Liver (tissue), 3 donors: Measurements from ENCODE around the gene SYT17.

ENCODE experiments used
- CTCF ChIP-seq: fragments of 150-350 bp; IDR thresholded peaks from 2 replicates; pipeline ENCODE4 v1.5.1; 2017; ENCODE audit warnings: improper control_type of control experiment, low read depth, low read length; ENCODE audit not compliant: missing input control
- EGR1 ChIP-seq, 2 donors: IDR thresholded peaks; 2 replicates each; pipeline ENCODE4 v1.6.1; 2016 to 2018; ENCODE audit warnings: antibody characterized with exemption in 2 of 2, low read depth in 2 of 2
- HNF4G ChIP-seq: IDR thresholded peaks from 2 replicates; pipeline ENCODE4 v1.6.1; 2016; ENCODE audit warnings: antibody characterized with exemption
- JUND ChIP-seq, 2 donors: IDR thresholded peaks; 2 replicates each; pipeline ENCODE4 v1.6.1; 2016; ENCODE audit warnings: antibody characterized with exemption in 2 of 2
- NR2F2 ChIP-seq: IDR thresholded peaks from 2 replicates; pipeline ENCODE4 v1.6.1; 2016; ENCODE audit warnings: antibody characterized with exemption
- RAD21 ChIP-seq, 2 donors: IDR thresholded peaks; 2 replicates each; pipeline ENCODE4 v1.6.1; 2016; ENCODE audit warnings: antibody characterized with exemption in 2 of 2, mild to moderate bottlenecking in 2 of 2
- RXRA ChIP-seq, 2 donors: IDR thresholded peaks; 2 replicates each; pipeline ENCODE4 v1.6.1; 2017 to 2018; ENCODE audit warnings: antibody characterized with exemption in 2 of 2, mild to moderate bottlenecking in 1 of 2
- SP1 ChIP-seq: IDR thresholded peaks from 2 replicates; pipeline ENCODE4 v1.6.1; 2018; ENCODE audit warnings: antibody characterized with exemption, mild to moderate bottlenecking
- TAF1 ChIP-seq: conservative IDR thresholded peaks from 2 replicates; pipeline ENCODE4 v1.6.1; 2016; ENCODE audit warnings: antibody characterized with exemption, mild to moderate bottlenecking
- YY1 ChIP-seq: IDR thresholded peaks from 2 replicates; pipeline ENCODE4 v1.6.1; 2016; ENCODE audit warnings: antibody characterized with exemption, mild to moderate bottlenecking
- TF ChIP-seq, protein P1 (sequence below): IDR thresholded peaks from 2 replicates; pipeline ENCODE4 v1.6.1; 2016; ENCODE audit warnings: antibody characterized with exemption
- TF ChIP-seq, protein P2 (sequence below): IDR thresholded peaks from 2 replicates; pipeline ENCODE4 v1.6.1; 2016; ENCODE audit warnings: antibody characterized with exemption
- TF ChIP-seq, protein P3 (sequence below): IDR thresholded peaks from 2 replicates; pipeline ENCODE4 v1.6.1; 2016; ENCODE audit warnings: antibody characterized with exemption
- donor health status: healthy.
- donor health status: healthy.

GRCh38 chr16:19292186-19292585, 124.1 kb downstream of the SYT17 start:
- TF ChIP-seq TAF1: no peak
- TF ChIP-seq, protein P1, sequence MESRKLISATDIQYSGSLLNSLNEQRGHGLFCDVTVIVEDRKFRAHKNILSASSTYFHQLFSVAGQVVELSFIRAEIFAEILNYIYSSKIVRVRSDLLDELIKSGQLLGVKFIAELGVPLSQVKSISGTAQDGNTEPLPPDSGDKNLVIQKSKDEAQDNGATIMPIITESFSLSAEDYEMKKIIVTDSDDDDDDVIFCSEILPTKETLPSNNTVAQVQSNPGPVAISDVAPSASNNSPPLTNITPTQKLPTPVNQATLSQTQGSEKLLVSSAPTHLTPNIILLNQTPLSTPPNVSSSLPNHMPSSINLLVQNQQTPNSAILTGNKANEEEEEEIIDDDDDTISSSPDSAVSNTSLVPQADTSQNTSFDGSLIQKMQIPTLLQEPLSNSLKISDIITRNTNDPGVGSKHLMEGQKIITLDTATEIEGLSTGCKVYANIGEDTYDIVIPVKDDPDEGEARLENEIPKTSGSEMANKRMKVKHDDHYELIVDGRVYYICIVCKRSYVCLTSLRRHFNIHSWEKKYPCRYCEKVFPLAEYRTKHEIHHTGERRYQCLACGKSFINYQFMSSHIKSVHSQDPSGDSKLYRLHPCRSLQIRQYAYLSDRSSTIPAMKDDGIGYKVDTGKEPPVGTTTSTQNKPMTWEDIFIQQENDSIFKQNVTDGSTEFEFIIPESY: no peak
- no peak for TF ChIP-seq CTCF
- no peak for TF ChIP-seq JUND (IDR thresholded peaks at IDR 0.05)
- no peak for TF ChIP-seq RAD21 (IDR thresholded peaks at IDR 0.05)
- TF ChIP-seq EGR1 (IDR thresholded peaks at IDR 0.05; ENCODE audit: low read depth in 2 of 2): no peak
- TF ChIP-seq, protein P2, sequence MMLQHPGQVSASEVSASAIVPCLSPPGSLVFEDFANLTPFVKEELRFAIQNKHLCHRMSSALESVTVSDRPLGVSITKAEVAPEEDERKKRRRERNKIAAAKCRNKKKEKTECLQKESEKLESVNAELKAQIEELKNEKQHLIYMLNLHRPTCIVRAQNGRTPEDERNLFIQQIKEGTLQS: no peak
- TF ChIP-seq SP1: no peak
- TF ChIP-seq, protein P3, sequence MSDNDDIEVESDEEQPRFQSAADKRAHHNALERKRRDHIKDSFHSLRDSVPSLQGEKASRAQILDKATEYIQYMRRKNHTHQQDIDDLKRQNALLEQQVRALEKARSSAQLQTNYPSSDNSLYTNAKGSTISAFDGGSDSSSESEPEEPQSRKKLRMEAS: no peak
- no peak for TF ChIP-seq YY1
- no peak for TF ChIP-seq HNF4G
- no peak for TF ChIP-seq NR2F2
- TF ChIP-seq RXRA (IDR thresholded peaks at IDR 0.05): no peak
